Calu3 (cell line): Measurements from ENCODE around the gene TRIM4. TPM values are rescaled to one million over a fixed set of nuclear protein-coding genes. Genes with fewer than 3 reads are reported as not detected.
"Not testable (repeated sequence)": the region's sequence is repeated elsewhere in the genome, so short reads cannot be mapped to it uniquely, and the experiment has no call there.

Experiments
- BruUV-seq: library from RNA; stranded (reverse); fragments of 400-500 nt; replicated peaks from 2 replicates; lab custom pipeline; 2021; lab: Mats Ljungman, UMichigan
- CTCF ChIA-PET: fragments of 300-600 bp; sonication (Branson Sonifier 250); formaldehyde crosslinking; loops from one replicate; lab custom pipeline; 2022; ENCODE audit warnings: antibody characterized with exemption; lab: Charles Lee
- DNase-seq: peaks from one replicate; pipeline ENCODE4 v3.0.0; 2022
- H3K27ac Mint-ChIP-seq: one replicate; pipeline ENCODE4 v1.8.0; 2022; ENCODE audit warnings: mixed read lengths; ENCODE audit not compliant: unreplicated experiment
- H3K27me3 Mint-ChIP-seq: one replicate; pipeline ENCODE4 v1.8.0; 2022; ENCODE audit warnings: mixed read lengths; ENCODE audit not compliant: unreplicated experiment
- H3K36me3 Mint-ChIP-seq: one replicate; pipeline ENCODE4 v1.8.0; 2022; ENCODE audit warnings: mild to moderate bottlenecking, moderate library complexity, mixed read lengths; ENCODE audit not compliant: insufficient read depth, unreplicated experiment
- H3K4me1 Mint-ChIP-seq: one replicate; pipeline ENCODE4 v1.8.0; 2022; ENCODE audit warnings: mild to moderate bottlenecking, low read depth, mixed read lengths; ENCODE audit not compliant: unreplicated experiment
- H3K4me3 Mint-ChIP-seq: one replicate; pipeline ENCODE4 v1.8.0; 2022; ENCODE audit warnings: mild to moderate bottlenecking, low read depth, moderate library complexity, mixed read lengths; ENCODE audit not compliant: unreplicated experiment
- H3K9me3 Mint-ChIP-seq: one replicate; pipeline ENCODE4 v1.8.0; 2022; ENCODE audit warnings: low read depth, mixed read lengths; ENCODE audit not compliant: unreplicated experiment
- intact Hi-C: fragments of 100-400 bp; cut with micrococcal nuclease; formaldehyde crosslinking; loops from one replicate; pipeline ENCODE4 v1.10.0; 2022; ENCODE audit not compliant: unreplicated experiment
- total RNA-seq: library from RNA; stranded (reverse); gene quantifications from 2 replicates; pipeline ENCODE4 v1.2.3, GENCODE V29; 2022
- TF ChIP-seq, protein P1 (sequence below): fragments of 200-600 bp; IDR thresholded peaks from one replicate; pipeline ENCODE4 v1.8.0; 2022; ENCODE audit warnings: antibody characterized with exemption; ENCODE audit not compliant: unreplicated experiment

TRIM4 gene
- total RNA-seq, 1 experiment from 2014 or later: 16.9 TPM

- Mint-ChIP-seq H3K4me1 (no peaks in the 10 kb centered on the region), H3K9me3 (no peaks in the 10 kb centered on the region), H3K36me3 (peaks cover 12% of the 10 kb centered on the region), H3K27me3 (no peaks in the 10 kb centered on the region), H3K27ac (no peak overlapping the region), H3K4me3 (no peak overlapping the region)
- BruUV-seq: no TSS peak
- TF ChIP-seq, protein P1, sequence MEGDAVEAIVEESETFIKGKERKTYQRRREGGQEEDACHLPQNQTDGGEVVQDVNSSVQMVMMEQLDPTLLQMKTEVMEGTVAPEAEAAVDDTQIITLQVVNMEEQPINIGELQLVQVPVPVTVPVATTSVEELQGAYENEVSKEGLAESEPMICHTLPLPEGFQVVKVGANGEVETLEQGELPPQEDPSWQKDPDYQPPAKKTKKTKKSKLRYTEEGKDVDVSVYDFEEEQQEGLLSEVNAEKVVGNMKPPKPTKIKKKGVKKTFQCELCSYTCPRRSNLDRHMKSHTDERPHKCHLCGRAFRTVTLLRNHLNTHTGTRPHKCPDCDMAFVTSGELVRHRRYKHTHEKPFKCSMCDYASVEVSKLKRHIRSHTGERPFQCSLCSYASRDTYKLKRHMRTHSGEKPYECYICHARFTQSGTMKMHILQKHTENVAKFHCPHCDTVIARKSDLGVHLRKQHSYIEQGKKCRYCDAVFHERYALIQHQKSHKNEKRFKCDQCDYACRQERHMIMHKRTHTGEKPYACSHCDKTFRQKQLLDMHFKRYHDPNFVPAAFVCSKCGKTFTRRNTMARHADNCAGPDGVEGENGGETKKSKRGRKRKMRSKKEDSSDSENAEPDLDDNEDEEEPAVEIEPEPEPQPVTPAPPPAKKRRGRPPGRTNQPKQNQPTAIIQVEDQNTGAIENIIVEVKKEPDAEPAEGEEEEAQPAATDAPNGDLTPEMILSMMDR: no peak
- intact Hi-C loops: no loop called here
- no peak for DNase-seq
- CTCF ChIA-PET: no interaction called here
Measured at GRCh38 chr7:99898023-99898357, 21.3 kb downstream of the TRIM4 start.

DNA sequence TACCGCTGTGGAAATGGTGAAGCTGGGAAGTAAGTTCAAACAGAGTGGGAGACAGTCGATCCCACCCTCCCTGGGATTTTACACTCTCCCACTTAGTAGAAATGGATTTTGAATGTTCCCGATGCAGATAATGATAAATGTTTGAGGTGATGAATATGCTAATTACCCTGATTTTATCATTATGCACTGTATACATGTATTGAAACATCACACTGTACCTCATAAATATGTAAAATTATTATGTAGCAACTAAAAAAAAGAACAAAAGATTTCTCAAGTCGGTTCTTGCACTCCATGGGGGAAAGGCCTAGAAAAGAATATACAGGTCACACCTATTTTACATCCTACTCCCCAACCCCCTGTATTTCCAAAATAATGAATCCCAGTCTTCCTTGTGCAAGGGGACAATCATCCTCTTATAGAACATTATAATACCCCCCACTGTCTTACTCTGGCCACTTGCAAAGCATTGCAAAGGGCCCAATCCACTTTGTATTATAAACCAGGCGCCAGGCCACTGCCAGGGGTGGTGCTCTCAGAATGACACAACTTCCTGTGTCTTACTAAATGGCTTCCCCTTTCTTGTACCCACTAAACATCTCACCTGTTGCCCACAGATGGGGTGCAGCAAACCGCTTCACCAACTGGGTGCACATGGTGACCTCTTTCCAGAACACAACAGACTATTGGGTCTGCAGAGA is 21.9 kb downstream of the TRIM4 start:
- Mint-ChIP-seq H3K36me3 (peaks cover 7% of the 10 kb centered on the region), H3K4me1 (no peaks in the 10 kb centered on the region), H3K27ac (no peak overlapping the region), H3K27me3 (no peaks in the 10 kb centered on the region), H3K4me3 (no peak overlapping the region), H3K9me3 (no peaks in the 10 kb centered on the region)
- no TSS peak for BruUV-seq
- CTCF ChIA-PET: no interaction called here
- intact Hi-C loops: no loop called here
- DNase-seq: no peak
- TF ChIP-seq, protein P1: no peak

DNA sequence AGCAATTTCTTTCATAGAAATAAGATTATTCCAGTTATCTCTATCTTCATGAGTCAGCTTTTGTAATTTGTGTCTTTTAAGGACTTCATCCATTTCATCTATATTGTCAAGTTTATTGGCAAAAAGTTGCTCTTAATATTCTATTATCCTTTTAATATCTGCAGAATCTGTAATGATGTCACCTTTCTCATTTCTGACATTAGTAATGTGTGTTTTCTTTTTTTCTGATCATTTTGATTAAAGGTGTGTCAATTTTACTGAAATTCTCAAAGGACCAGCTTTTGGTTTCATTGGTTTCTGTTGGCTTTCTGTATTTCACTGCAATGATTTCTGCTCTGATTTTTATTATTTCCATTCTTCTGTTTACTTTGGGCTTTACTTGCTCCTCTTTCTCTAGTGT is 24.6 kb downstream of the TRIM4 start:
- H3K36me3 Mint-ChIP-seq: no peaks in the 10 kb centered on the region
- no peak overlapping the region for H3K27ac Mint-ChIP-seq
- CTCF ChIA-PET: no interaction called here
- intact Hi-C loops: no loop called here
- no peaks in the 10 kb centered on the region for H3K9me3 Mint-ChIP-seq
- BruUV-seq: TSS peak; percentile 17
- no peaks in the 10 kb centered on the region for H3K27me3 Mint-ChIP-seq
- H3K4me3 Mint-ChIP-seq: no peak overlapping the region
- no peaks in the 10 kb centered on the region for H3K4me1 Mint-ChIP-seq
- TF ChIP-seq, protein P1: no peak
- DNase-seq: no peak

DNA sequence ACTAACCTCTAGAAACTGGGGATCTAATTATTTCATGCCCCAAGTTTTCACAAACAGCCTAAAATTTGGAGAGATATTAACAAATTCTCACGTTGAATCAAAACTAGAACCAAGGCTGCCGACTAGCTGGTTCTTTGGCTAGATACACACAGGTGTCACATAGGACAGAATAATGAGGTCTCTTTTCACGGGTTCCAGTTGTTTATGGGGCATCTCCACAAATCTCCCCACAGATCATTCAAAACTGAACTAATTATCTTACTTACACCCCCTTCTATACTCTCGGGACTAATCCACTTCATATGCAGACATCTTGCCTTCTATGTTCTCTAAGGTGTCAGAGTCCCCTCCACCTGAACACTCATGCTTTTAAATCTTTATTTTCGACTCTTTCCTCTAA is 26.1 kb downstream of the TRIM4 start:
- H3K36me3 Mint-ChIP-seq: peaks cover 5% of the 10 kb centered on the region

DNA sequence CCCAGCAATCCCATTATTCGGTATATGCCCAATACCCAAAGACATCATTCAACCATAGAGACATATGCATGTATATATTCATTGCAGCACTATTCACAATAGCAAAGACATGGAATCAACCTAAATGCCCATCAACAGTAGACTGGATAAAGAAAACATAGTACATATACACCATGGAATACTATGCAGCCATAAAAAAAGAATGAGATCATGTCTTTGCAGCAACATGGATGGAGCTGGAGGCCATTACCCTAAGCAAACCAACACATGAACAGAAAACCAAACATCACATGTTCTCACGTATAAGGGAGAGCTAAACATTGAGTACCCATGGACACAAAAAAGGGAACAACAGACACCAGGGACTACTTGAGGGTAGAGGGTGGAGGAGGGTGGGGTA is 29.0 kb downstream of the TRIM4 start:
- BruUV-seq, H3K4me3 Mint-ChIP-seq, H3K27me3 Mint-ChIP-seq, H3K27ac Mint-ChIP-seq, H3K36me3 Mint-ChIP-seq, CTCF ChIA-PET, DNase-seq, H3K4me1 Mint-ChIP-seq, intact Hi-C loops, H3K9me3 Mint-ChIP-seq: not testable (repeated sequence)

More for the DNA sequence above, 26.1 kb downstream of the TRIM4 start:
- no peak for DNase-seq
- H3K4me3 Mint-ChIP-seq: no peak overlapping the region
- no peaks in the 10 kb centered on the region for H3K4me1 Mint-ChIP-seq
- CTCF ChIA-PET: no interaction called here
- no peak overlapping the region for H3K27ac Mint-ChIP-seq
- intact Hi-C loops: no loop called here
- no peaks in the 10 kb centered on the region for H3K9me3 Mint-ChIP-seq
- no peaks in the 10 kb centered on the region for H3K27me3 Mint-ChIP-seq
- BruUV-seq: no TSS peak
- TF ChIP-seq, protein P1: no peak

GRCh38 chr7:99888366-99888765 is 31.0 kb downstream of the TRIM4 start:
- DNase-seq, H3K9me3 Mint-ChIP-seq, intact Hi-C loops, H3K27ac Mint-ChIP-seq, CTCF ChIA-PET, H3K4me3 Mint-ChIP-seq, BruUV-seq, H3K36me3 Mint-ChIP-seq, H3K4me1 Mint-ChIP-seq: not testable (repeated sequence)
- peaks cover 12% of the 10 kb centered on the region for H3K27me3 Mint-ChIP-seq
